Ishikawa (cell line): ENCODE measurements around the gene AGAP1.

ENCODE experiments used
- CEBPB ChIP-seq: IDR thresholded peaks from 2 replicates; pipeline ENCODE4 v1.6.1; 2012
- CREB1 ChIP-seq: IDR thresholded peaks from 2 replicates; pipeline ENCODE4 v1.6.1; 2012; ENCODE audit warnings: low read depth
- EGR1 ChIP-seq: IDR thresholded peaks from 2 replicates; pipeline ENCODE4 v1.6.1; 2012
- EP300 ChIP-seq: IDR thresholded peaks from 2 replicates; pipeline ENCODE4 v1.6.1; 2012; ENCODE audit warnings: borderline replicate concordance
- FOXM1 ChIP-seq: IDR thresholded peaks from 2 replicates; pipeline ENCODE4 v1.6.1; 2012; ENCODE audit warnings: low read depth, borderline replicate concordance
- MAX ChIP-seq: IDR thresholded peaks from 2 replicates; pipeline ENCODE4 v1.6.1; 2012
- NFIC ChIP-seq: IDR thresholded peaks from 2 replicates; pipeline ENCODE4 v1.6.1; 2012
- RAD21 ChIP-seq: IDR thresholded peaks from 2 replicates; pipeline ENCODE4 v1.6.1; 2012; ENCODE audit warnings: low read depth
- TAF1 ChIP-seq: IDR thresholded peaks from 2 replicates; pipeline ENCODE4 v1.6.1; 2012; ENCODE audit warnings: low read depth, mild to moderate bottlenecking
- TCF12 ChIP-seq: IDR thresholded peaks from 2 replicates; pipeline ENCODE4 v1.6.1; 2012; ENCODE audit warnings: low read depth
- TEAD4 ChIP-seq: IDR thresholded peaks from 2 replicates; pipeline ENCODE4 v1.6.1; 2012
- USF1 ChIP-seq: IDR thresholded peaks from 2 replicates; pipeline ENCODE4 v1.6.1; 2012
- YY1 ChIP-seq: IDR thresholded peaks from 2 replicates; pipeline ENCODE4 v1.6.1; 2012; ENCODE audit warnings: low read depth
- ZBTB7A ChIP-seq: IDR thresholded peaks from 2 replicates; pipeline ENCODE4 v1.6.1; 2012; ENCODE audit warnings: low read depth
- TF ChIP-seq, protein P1 (sequence below): IDR thresholded peaks from 2 replicates; pipeline ENCODE4 v1.6.1; 2012; ENCODE audit warnings: low read depth, mild to moderate bottlenecking

Gene AGAP1

DNA sequence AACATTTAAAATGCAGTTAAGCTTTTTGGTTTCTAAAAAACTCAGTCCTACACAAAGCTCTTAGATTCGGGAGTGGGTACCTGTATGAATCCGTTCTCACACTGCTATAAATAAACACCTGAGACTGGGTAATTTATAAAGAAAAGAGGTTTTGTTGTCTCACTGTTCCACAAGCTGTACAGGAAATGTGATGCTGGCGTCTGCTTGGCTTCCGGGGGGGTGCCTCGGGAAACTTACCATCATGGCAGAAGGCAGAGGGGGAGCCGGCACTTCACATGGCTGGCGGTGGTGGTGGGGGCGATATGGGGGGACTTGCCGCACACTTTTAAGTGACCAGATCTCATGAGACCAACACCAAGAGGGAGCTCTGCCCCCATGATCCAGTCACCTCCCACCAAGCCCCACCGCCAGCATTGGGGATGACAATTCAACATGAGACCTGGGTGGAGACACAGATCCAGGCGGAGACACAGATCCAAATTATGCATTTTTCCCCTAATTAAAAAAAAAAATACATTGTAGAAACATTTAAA is 451.8 kb downstream of the AGAP1 start:
- TF ChIP-seq, protein P1, sequence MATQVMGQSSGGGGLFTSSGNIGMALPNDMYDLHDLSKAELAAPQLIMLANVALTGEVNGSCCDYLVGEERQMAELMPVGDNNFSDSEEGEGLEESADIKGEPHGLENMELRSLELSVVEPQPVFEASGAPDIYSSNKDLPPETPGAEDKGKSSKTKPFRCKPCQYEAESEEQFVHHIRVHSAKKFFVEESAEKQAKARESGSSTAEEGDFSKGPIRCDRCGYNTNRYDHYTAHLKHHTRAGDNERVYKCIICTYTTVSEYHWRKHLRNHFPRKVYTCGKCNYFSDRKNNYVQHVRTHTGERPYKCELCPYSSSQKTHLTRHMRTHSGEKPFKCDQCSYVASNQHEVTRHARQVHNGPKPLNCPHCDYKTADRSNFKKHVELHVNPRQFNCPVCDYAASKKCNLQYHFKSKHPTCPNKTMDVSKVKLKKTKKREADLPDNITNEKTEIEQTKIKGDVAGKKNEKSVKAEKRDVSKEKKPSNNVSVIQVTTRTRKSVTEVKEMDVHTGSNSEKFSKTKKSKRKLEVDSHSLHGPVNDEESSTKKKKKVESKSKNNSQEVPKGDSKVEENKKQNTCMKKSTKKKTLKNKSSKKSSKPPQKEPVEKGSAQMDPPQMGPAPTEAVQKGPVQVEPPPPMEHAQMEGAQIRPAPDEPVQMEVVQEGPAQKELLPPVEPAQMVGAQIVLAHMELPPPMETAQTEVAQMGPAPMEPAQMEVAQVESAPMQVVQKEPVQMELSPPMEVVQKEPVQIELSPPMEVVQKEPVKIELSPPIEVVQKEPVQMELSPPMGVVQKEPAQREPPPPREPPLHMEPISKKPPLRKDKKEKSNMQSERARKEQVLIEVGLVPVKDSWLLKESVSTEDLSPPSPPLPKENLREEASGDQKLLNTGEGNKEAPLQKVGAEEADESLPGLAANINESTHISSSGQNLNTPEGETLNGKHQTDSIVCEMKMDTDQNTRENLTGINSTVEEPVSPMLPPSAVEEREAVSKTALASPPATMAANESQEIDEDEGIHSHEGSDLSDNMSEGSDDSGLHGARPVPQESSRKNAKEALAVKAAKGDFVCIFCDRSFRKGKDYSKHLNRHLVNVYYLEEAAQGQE, result no peak
- TF ChIP-seq FOXM1, result no peak
- no peak for TF ChIP-seq EP300
- no peak for TF ChIP-seq TEAD4

DNA sequence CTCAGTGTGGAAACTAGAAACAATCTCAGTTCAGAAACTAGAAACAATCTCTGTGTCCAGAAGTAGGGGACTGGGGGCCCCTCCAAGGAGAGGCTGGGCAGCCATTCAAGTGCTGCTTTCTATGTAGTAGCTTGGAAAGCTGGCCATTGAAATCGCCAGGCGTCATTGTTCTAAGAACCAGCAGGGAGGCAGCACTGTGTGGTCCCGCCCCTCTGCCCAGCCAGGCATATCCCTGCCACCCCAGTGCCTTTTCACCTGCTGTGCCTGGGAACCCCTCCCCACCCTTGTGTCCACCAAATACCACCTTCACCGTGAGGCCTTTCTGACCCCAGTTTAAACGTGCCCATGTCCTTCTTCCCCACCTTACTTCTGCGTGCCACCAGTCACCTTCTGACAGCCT is 452.7 kb downstream of the AGAP1 start:
- TF ChIP-seq EP300 (no peak), FOXM1 (no peak), USF1 (no peak), ZBTB7A (peak; percentile 46; the same call in 1 of the 2 replicates)

GRCh38 chr2:235949567-235950472 is 456.0 kb downstream of the AGAP1 start:
- TF ChIP-seq FOXM1 (no peak), TAF1 (no peak), EP300 (no peak), RAD21 (no peak), YY1 (no peak), CEBPB (no peak), TEAD4 (no peak), ZBTB7A (no peak), NFIC (no peak), MAX (no peak), CREB1 (no peak), USF1 (no peak), EGR1 (no peak), TCF12 (no peak)
- TF ChIP-seq, protein P1, result no peak

- TF ChIP-seq CEBPB (no peak), CREB1 (no peak)
Measured at GRCh38 chr2:235950473-235950809, 456.6 kb downstream of the AGAP1 start.

DNA sequence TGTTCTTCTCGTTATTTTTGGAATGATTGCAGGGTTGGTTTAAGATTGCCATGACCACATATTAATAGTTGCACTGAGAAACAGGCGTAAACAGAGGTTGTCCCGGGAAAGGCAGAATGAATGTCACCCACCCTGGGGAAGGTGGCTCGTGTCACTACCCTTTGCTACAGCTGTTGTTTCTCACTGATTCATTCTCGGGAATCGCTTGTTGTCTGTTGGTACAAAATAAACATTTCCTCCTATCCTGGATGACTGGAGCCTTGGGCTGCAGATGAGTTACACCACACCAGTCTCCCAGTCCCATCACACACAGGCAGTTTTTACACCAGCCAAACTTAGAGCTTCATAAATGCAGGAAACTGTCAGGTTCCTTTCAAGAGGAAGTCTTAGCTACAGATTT is 457.6 kb downstream of the AGAP1 start:
- TF ChIP-seq TAF1 (no peak), EGR1 (no peak), MAX (no peak), CEBPB (no peak), TEAD4 (no peak), RAD21 (no peak), ZBTB7A (no peak), TCF12 (no peak), YY1 (no peak), EP300 (no peak), USF1 (no peak), CREB1 (no peak)

DNA sequence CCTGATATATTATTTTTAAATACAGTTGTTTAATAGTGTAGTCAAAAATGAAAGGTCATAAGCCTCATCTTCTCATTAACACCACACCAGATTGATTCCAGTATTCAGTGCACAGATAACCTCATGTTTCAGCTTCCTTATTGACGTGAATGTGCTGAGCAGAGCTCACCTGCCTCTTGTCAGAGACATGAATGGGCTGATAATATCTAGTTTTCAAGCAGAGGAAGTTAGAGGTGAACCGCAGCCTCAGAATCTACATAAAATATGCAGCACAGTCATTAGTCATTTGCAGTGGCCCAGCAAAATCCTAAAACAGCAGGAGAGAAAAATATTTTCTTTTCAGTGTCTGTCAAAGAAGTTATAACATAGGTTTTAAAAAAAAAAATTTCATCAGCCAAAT is 458.1 kb downstream of the AGAP1 start:
- TF ChIP-seq YY1, result no peak
- no peak for TF ChIP-seq ZBTB7A
- TF ChIP-seq CEBPB, result no peak
- TF ChIP-seq TEAD4, result no peak
- TF ChIP-seq NFIC, result no peak
- TF ChIP-seq TCF12, result no peak
- TF ChIP-seq TAF1, result no peak
- no peak for TF ChIP-seq CREB1
- TF ChIP-seq, protein P1, result no peak
- TF ChIP-seq EGR1, result no peak
- TF ChIP-seq FOXM1, result no peak
